Activated T-cell treated with anti-CD3 and anti-CD28 coated beads for 24 hours (primary cell): ENCODE data around the gene IPO4.
A peak's percentile ranks its signal among the peaks of the same experiment; 100 is the strongest.
"Not testable (repeated sequence)": the region's sequence is repeated elsewhere in the genome, so short reads cannot be mapped to it uniquely, and the experiment has no call there.

ENCODE experiments used
- DNase-seq: peaks from one replicate; pipeline ENCODE4 v3.0.0-alpha.2; 2020; ENCODE audit warnings: low read depth

The IPO4 gene

DNA sequence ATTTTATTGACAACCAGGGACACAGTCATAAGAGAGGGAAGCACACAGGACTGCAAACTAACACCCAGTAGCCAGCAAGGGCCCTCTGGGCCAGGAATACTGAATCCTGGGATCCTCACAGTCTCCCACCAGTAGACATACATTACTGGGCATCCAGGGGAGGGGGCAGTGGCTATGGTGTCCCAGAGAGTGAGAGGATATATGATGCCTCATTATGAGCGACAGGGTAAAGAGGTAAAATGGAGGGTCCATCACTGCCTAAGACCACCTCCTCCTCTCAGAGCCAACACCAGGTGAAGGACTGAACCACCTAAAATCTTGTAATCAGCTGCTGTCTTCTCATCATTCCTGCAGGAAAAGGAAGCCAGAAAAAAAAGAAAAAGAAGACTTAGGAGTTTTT is 28.3 kb upstream of the IPO4 start:
- DNase-seq = not testable (repeated sequence)

DNA sequence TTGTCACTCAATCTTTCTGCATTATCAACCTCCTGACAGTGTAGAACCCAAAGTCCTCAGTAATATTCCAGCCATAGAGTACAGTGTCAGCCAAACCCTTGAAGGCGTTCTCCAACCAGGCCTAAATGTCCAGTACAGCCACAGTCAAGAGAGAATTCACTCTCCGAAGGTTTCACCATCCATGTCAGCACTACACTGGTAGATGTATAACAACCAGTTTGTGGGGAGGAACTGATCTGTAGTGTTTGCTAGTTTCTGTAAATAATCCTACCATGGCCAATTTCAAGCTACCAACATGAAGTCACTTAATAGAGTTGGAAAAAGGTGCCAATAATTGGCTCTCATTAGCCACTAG is 27.7 kb upstream of the IPO4 start:
- DNase-seq = no peak

- DNase-seq = peak; percentile 78
These were observed 27.1 kb upstream of the IPO4 start, which contains the start of gene MDP1 for GRCh38 chr14:24215495-24216344. TSS of gene MDP1 (minus strand) at chr14:24216066. CDS start at chr14:24215955, 111 bp downstream.

DNA sequence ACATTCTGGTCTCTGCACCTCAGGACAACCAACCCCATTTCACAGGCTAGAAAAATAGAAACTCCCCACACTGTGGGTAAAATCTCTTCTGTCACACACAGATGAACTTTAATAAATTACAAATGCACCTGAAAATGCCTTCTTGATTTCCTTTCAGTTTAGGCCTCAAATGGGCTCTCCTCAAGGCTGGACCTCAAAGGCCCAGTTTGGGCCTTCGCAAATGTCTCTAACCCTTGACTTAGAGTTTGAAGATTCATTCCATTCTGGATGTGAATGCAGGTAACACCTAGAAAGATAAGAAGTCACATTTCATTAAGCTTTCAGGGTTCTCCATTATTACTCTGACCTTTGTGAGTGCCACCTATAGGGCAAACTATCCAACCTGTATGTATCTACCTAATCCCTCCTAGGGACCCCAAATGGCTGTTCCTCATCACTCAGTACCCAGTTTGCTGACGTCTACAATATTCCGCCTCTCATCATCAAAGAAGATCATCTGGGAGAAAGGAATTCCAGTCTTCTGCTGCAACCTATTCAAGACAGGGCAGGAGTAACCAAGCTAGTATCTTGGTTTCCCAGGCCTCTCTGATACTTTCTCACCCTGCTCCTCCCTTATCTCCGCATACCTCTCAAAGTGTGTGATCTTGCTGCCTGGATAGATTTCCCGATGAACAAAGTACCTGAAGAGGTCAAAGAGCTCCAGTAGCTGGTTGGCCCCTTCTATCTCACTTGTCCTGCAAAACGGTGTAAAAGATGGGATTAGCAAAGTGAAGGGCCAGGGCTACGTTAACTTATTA is 25.4 kb upstream of the IPO4 start:
- DNase-seq = no peak

DNA sequence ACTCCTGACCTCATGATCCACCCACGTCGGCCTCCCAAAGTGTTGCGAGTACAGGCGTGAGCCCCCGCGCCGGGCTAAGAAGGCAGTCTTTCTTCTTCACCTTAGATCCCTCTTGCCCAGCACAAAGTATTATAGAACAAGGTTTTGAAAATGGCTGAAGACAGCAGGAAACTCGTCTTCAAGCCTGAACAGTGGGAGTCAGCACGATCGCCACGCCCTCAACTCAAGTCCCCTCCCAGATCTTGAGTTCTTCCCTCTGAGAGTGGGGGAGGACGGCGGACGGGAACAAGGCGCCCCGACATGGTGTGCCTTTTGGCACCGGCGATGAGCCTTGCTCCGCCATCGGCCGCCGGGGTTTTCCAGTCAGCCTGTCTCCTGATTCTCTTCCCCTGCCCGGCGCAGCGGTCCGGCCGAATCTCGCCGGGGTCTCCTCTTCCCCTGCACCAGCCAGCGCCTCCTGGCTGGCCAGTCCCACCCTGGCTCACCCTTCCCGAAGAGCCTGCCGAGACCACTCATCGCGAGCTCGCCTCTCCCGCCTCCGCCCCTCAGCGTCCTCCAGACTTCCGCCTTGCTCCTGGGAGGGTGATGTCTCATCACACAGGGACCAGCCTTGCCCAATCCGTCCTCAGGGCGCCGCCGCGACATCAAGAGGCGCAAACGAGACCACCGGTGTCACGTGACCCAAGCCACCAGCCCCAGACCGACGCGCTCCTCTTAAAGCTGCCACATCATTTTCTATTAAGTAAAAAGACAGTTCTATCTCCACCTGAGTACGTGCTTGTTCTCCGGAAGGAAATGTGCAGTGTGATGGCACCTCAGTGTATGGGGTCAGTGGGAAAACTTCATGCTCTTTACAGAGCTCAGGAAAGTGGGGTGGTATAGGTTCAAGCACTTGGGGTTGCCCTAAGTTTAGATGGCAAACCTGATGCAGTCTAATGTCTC is 24.6 kb upstream of the IPO4 start, which contains the start of gene CHMP4A:
Gene CHMP4A (minus strand): TSS at position 565 of the 942 bp plus-strand sequence. CDS start 49 bp downstream, at position 516.
- peak; percentile 94 for DNase-seq

DNA sequence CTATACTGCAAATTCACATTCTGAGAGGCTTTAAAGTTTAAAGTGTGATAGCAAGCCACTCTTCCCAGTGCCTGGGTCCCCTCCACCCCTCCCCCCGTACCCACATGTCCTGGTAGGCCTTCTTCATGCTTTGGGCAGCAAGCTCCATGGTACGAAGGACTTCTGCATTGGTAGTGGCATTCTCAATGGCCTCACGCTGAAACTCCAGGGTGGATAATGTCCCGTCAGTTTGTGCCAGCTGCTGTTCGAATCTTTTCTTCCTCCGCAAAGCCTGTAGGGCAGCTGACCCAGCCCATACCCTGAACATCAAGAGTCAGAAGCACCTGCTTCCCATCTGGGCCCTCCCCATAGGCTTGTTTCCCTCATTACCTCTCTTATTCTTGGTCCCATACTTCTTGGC is 22.7 kb upstream of the IPO4 start:
- DNase-seq = no peak

GRCh38 chr14:24207625-24208024 is 19.0 kb upstream of the IPO4 start:
- DNase-seq = no peak

- DNase-seq = no peak
These were observed 18.5 kb upstream of the IPO4 start for GRCh38 chr14:24207104-24207551.

DNA sequence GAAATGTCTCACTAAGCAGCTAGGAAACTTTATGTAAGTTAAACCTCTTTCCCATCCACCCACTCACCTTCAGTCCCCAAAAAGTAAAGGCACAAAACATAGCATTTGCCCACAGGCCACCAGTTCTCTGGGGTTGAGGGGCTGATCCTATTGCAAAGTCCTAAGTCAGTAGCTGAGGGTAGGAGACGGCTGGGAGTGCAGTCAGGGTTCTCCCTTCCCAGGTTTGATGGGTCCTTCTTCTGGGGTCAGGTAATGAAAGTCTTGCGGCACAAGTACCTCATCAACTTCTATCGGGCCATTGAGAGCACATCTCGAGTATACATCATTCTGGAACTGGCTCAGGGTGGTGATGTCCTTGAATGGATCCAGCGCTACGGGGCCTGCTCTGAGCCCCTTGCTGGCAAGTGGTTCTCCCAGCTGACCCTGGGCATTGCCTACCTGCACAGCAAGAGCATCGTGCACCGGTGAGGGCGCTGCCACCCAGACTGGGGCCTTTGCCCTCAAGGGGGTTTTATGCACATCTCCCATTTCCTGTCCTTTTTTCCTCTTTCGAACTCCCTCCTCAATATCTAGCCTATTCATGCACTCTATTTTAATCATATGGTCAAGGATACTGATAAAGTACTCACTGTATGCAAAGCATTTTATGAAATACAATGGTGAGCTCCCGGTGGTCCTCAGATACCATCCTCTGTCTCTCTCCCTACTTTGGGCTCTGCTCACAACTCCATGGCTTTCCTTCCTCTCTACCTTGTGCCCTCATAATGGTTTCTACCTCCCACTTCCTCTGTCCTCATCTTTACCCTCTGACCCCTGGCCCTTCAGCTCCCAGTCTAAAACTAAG is 17.9 kb upstream of the IPO4 start:
- DNase-seq = no peak

GRCh38 chr14:24204163-24205146 is 15.8 kb upstream of the IPO4 start:
- DNase-seq = no peak

- DNase-seq = not testable (repeated sequence)
These were observed 14.8 kb upstream of the IPO4 start for GRCh38 chr14:24203249-24203886.

DNA sequence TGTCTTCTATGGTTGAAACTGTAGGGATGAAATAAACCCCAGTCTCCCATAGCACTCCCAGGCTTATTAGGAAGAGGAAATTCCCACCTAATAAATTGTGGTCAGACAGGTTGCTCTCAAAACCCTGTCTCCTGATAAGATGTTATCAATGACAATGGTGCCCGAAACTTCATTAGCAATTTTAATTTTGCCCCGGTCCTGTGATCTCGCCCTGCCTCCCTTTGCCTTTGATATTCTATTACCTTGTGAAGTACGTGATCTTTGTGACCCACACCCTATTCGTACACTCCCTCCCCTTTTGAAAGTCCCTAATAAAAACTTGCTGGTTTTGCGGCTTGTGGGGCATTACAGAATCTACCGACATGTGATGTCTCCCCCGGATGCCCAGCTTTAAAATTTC is 13.9 kb upstream of the IPO4 start:
- not testable (repeated sequence) for DNase-seq

DNA sequence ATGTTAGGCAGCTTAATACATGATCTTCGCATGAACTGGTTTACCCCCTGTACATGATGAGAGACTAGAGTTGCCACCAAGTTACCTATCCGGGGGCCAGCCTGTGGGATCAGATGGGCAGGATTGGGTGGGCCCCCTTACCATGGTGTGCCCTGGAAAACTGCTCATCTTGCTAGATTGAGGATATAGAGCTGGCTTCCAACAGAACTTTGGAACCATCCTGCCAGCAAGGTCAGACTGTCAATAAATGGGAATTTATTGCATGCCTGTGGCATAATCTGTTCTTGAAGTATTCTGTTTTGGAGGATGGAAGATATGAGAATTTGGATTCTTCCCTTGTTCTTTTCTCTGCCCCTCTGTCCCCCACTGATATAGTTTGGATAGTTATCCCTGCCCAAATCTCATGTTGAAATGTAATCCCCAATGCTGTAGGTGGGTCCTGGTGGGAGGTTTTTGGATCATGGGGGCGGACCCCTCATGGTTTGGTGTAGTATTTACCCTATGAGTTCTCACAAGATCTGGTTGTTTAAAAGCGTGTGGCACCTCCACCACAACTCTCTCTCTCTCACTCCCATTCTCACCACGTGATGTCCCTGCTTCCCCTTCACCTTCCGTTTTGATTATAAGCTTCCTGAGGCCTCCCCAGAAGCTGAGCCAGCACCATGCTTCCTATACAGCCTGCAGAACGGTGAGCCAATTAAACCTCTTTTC is 10.4 kb upstream of the IPO4 start:
- DNase-seq = no peak

DNA sequence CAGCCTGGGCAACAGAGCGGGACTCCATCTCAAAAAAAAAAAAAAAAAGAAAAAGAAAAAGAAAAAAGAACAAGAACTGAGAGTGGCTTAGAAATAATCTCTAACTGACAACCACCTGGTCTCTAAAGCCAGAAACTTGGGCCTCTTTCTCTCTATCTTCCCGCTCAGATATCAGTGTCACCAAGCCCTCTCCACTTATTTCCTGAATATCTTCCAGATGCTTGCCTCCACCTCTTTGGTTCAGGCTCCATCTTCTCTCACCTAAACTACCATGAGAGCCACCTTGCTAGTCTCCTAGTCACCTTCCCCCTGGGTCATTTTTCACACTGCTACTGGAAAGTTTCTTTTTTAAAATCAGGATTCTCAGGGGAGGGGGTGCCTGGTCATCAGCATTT is 8.4 kb upstream of the IPO4 start:
- no peak for DNase-seq

DNA sequence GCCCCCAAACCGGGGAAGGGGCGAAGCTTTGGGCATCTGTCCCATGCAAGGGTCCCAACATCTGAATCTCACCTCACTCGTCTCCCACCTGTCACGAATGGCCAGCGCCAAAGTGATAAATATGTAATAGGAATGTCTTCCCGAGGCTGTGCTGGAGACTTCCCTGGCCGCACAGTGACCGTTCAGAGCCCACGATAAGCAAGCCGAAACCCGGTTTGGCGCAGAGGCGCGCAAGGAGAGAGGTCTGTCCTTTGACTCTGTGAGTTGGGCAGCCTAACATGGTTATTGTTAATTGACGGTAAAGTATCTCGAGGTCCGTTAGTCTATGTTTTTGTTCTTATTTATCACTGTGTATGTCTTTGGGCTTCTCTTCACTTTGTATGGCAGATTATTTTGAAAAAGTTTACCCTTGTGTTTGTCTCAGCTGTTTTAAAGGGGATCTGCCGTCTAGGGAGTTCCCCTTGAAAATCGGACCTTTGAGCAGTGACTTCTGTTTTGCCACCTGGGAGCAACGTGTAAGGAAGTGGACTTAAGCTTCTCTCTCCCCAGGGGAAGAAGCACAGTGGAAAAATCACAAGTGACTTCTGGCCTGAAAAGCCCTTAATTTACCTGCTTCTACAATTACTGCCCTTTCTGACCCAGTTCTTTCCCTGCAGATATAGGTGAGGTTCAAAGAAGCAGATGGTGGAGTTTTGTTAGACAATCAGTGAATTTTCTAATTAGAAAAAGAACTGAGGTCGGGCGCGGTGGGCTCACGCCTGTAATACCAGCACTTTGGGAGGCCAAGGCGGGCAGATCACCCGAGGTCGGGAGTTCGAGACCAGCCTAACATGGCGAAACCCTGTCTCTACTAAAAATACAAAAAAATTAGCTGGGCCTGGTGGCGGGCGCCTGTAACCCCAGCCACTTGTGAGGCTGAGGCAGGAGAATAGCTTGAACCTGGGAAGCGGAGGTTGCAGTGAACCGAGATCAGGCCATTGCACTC is 7.7 kb upstream of the IPO4 start:
- DNase-seq = no peak

- DNase-seq = peak; percentile 82
These were observed 6.8 kb upstream of the IPO4 start, which contains the start of gene TM9SF1 for GRCh38 chr14:24195186-24196070. TSS of gene TM9SF1 (minus strand) at chr14:24195441. CDS start at chr14:24195019, 422 bp downstream.
